ENCODE results near the gene CADPS.

GRCh38 chr3:62359531-62359930 lies 515.7 kb downstream of the CADPS start:
- TF ChIP-seq CTCF (IDR thresholded peaks at IDR 0.05; ENCODE audit: poor library complexity, severe bottlenecking): no peak
- TF ChIP-seq EP300 (conservative IDR thresholded peaks at IDR 0.05; ENCODE audit: poor library complexity, severe bottlenecking): no peak
- no peak for TF ChIP-seq MXI1 (conservative IDR thresholded peaks at IDR 0.05; ENCODE audit: poor library complexity, severe bottlenecking)
- no peak for TF ChIP-seq REST (IDR thresholded peaks at IDR 0.05; ENCODE audit: borderline replicate concordance)
- no peak for TF ChIP-seq POLR2AphosphoS5 (IDR thresholded peaks at IDR 0.05)
- TF ChIP-seq EZH2 (IDR thresholded peaks at IDR 0.05; ENCODE audit: borderline replicate concordance, insufficient read depth, low read length, poor library complexity, severe bottlenecking): no peak

All from neural cell (in vitro differentiated cells).